ENCODE data around the gene INPP5J.

INPP5J gene

DNA sequence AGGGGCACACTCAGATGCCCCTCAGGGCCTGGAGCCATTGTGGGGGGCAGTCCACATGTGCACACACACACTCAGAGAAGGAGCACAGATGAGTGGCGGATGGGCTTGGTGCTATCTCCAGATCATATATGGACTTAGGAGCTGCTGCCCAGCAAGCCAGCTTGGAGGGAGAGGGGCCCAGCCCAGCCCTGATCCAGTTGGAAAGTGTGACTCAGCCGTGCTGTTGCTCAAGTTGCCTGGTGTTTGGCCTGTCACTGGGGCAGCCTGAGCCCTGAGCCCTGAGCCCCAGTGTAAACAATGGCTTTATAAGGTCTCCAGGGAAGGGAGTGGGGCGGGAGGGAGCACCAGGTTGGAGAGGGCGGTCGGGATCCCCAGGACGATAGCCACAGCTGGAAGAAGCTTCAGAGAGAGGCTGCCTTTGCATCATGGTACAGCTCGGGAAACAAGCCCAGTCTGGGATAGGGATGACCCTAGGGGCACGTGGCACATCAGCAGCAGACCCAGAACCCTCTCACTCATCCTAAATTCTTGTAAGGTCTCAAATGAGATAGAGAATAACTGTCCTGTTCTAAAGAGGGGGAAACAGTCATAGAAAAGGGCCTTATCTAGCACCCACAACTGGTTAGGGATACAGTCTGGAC is 20.2 kb upstream of the INPP5J start:
- CTCF ChIA-PET, result interaction anchor here (0.6 to 1.2 kb wide), 3 partner anchors 12 to 918 kb away, joined by 3 to 4 read pairs (median 3); no protein-coding TSS in a partner anchor
- Histone ChIP-seq H3K4me1 (ENCODE audit: control insufficient read depth, insufficient read depth, low read length) (no peaks in the 10 kb centered on the region), H3K4me3 (ENCODE audit: low read depth, low read length) (no peak overlapping the region), H3K36me3 (ENCODE audit: control insufficient read depth in 2 of 2, insufficient read depth in 1 of 2, low read length in 2 of 2) (peaks cover 0 to 43% of the 10 kb centered on the region in 2 experiments; a peak in 1 of 3 replicates), H3K9me3 (ENCODE audit: control insufficient read depth, insufficient read depth, low read depth, low read length) (no peaks in the 10 kb centered on the region), H3K27ac (ENCODE audit: extremely low read depth, low read depth, low read length) (no peak overlapping the region)
- POLR2A ChIA-PET, result interaction anchor here (0.6 to 1.9 kb wide), 3 partner anchors 22 to 142 kb away, joined by 4 to 9 read pairs (median 7); partner anchors contain the start of gene SMTN
- TF ChIP-seq TCF7L2 (IDR thresholded peaks at IDR 0.05; ENCODE audit: borderline replicate concordance, low read depth, low read length), result no peak
- TF ChIP-seq OVOL3 (tag by site-specific recombination; IDR thresholded peaks at IDR 0.05), result no peak
- TF ChIP-seq ZNF530 (tag by site-specific recombination; IDR thresholded peaks at IDR 0.05; ENCODE audit: low read depth), result no peak
- no peak for TF ChIP-seq ZBTB17 (tag by site-specific recombination; IDR thresholded peaks at IDR 0.05)
- TF ChIP-seq KLF10 (tag by site-specific recombination; IDR thresholded peaks at IDR 0.05), result no peak
- TF ChIP-seq ZIC2 (tag by site-specific recombination; IDR thresholded peaks at IDR 0.05), result peak; percentile 9; the same call in 1 of the 2 replicates
- no peak for TF ChIP-seq HOXA7 (CRISPR knock-in tag; IDR thresholded peaks at IDR 0.05; ENCODE audit: borderline replicate concordance)
- TF ChIP-seq ZNF596 (tag by site-specific recombination; IDR thresholded peaks at IDR 0.05), result no peak
- peak; percentile 68 for TF ChIP-seq ZNF692 (tag by site-specific recombination; IDR thresholded peaks at IDR 0.05)
- TF ChIP-seq ZNF398 (tag by site-specific recombination; IDR thresholded peaks at IDR 0.05), result no peak
- TF ChIP-seq ZNF48 (tag by site-specific recombination; IDR thresholded peaks at IDR 0.05), result no peak
- TF ChIP-seq, protein P1, sequence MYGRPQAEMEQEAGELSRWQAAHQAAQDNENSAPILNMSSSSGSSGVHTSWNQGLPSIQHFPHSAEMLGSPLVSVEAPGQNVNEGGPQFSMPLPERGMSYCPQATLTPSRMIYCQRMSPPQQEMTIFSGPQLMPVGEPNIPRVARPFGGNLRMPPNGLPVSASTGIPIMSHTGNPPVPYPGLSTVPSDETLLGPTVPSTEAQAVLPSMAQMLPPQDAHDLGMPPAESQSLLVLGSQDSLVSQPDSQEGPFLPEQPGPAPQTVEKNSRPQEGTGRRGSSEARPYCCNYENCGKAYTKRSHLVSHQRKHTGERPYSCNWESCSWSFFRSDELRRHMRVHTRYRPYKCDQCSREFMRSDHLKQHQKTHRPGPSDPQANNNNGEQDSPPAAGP (tag by site-specific recombination; IDR thresholded peaks at IDR 0.05), result peak; percentile 73
- TF ChIP-seq, protein P2, sequence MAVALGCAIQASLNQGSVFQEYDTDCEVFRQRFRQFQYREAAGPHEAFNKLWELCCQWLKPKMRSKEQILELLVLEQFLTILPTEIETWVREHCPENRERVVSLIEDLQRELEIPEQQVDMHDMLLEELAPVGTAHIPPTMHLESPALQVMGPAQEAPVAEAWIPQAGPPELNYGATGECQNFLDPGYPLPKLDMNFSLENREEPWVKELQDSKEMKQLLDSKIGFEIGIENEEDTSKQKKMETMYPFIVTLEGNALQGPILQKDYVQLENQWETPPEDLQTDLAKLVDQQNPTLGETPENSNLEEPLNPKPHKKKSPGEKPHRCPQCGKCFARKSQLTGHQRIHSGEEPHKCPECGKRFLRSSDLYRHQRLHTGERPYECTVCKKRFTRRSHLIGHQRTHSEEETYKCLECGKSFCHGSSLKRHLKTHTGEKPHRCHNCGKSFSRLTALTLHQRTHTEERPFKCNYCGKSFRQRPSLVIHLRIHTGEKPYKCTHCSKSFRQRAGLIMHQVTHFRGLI (tag by site-specific recombination; IDR thresholded peaks at IDR 0.05), result peak; percentile 57; the same call in 1 of the 2 replicates
- no peak for TF ChIP-seq ZNF302 (tag by site-specific recombination; IDR thresholded peaks at IDR 0.05; ENCODE audit: low read depth)
- TF ChIP-seq, protein P3, sequence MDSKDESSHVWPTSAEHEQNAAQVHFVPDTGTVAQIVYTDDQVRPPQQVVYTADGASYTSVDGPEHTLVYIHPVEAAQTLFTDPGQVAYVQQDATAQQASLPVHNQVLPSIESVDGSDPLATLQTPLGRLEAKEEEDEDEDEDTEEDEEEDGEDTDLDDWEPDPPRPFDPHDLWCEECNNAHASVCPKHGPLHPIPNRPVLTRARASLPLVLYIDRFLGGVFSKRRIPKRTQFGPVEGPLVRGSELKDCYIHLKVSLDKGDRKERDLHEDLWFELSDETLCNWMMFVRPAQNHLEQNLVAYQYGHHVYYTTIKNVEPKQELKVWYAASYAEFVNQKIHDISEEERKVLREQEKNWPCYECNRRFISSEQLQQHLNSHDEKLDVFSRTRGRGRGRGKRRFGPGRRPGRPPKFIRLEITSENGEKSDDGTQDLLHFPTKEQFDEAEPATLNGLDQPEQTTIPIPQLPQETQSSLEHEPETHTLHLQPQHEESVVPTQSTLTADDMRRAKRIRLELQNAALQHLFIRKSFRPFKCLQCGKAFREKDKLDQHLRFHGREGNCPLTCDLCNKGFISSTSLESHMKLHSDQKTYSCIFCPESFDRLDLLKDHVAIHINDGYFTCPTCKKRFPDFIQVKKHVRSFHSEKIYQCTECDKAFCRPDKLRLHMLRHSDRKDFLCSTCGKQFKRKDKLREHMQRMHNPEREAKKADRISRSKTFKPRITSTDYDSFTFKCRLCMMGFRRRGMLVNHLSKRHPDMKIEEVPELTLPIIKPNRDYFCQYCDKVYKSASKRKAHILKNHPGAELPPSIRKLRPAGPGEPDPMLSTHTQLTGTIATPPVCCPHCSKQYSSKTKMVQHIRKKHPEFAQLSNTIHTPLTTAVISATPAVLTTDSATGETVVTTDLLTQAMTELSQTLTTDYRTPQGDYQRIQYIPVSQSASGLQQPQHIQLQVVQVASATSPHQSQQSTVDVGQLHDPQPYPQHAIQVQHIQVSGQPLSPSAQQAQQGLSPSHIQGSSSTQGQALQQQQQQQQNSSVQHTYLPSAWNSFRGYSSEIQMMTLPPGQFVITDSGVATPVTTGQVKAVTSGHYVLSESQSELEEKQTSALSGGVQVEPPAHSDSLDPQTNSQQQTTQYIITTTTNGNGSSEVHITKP (tag by site-specific recombination; IDR thresholded peaks at IDR 0.05), result no peak
- TF ChIP-seq ZBTB11 (tag by site-specific recombination; conservative IDR thresholded peaks at IDR 0.05; ENCODE audit: low read depth), result no peak
- no peak for TF ChIP-seq ZNF585B (tag by site-specific recombination; IDR thresholded peaks at IDR 0.05)
- TF ChIP-seq, protein P4, sequence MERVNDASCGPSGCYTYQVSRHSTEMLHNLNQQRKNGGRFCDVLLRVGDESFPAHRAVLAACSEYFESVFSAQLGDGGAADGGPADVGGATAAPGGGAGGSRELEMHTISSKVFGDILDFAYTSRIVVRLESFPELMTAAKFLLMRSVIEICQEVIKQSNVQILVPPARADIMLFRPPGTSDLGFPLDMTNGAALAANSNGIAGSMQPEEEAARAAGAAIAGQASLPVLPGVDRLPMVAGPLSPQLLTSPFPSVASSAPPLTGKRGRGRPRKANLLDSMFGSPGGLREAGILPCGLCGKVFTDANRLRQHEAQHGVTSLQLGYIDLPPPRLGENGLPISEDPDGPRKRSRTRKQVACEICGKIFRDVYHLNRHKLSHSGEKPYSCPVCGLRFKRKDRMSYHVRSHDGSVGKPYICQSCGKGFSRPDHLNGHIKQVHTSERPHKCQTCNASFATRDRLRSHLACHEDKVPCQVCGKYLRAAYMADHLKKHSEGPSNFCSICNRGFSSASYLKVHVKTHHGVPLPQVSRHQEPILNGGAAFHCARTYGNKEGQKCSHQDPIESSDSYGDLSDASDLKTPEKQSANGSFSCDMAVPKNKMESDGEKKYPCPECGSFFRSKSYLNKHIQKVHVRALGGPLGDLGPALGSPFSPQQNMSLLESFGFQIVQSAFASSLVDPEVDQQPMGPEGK (tag by site-specific recombination; IDR thresholded peaks at IDR 0.05), result peak; percentile 45; the same call in 1 of the 2 replicates
- TF ChIP-seq ZNF521 (tag by site-specific recombination; IDR thresholded peaks at IDR 0.05), result no peak
- no peak for TF ChIP-seq ZNF121 (tag by site-specific recombination; IDR thresholded peaks at IDR 0.05)
- no peak for TF ChIP-seq ZNF544 (tag by site-specific recombination; IDR thresholded peaks at IDR 0.05)
- TF ChIP-seq ZNF776 (tag by site-specific recombination; IDR thresholded peaks at IDR 0.05; ENCODE audit: borderline replicate concordance), result no peak

Measured in HEK293 (cell line).